Urinary bladder (tissue), 4 donors: Measurements from ENCODE around the gene DNMBP. TPM values are rescaled to one million over a fixed set of nuclear protein-coding genes. Genes with fewer than 3 reads are reported as not detected.
"Not testable (repeated sequence)": the region's sequence is repeated elsewhere in the genome, so short reads cannot be mapped to it uniquely, and the experiment has no call there.

Experiments used
- DNase-seq: peaks from one replicate; pipeline ENCODE4 v3.0.0-alpha.2; 2015; ENCODE audit errors: extremely low spot score
- H3K27ac ChIP-seq: one replicate; pipeline ENCODE4 v1.5.1; 2013; ENCODE audit warnings: low read depth, mild to moderate bottlenecking, moderate library complexity
- H3K36me3 ChIP-seq: one replicate; pipeline ENCODE4 v1.6.1; 2013; ENCODE audit warnings: mild to moderate bottlenecking, moderate library complexity; ENCODE audit not compliant: insufficient read depth
- H3K4me1 ChIP-seq: one replicate; pipeline ENCODE4 v1.6.1; 2013; ENCODE audit warnings: mild to moderate bottlenecking, moderate library complexity; ENCODE audit not compliant: insufficient read depth
- H3K4me3 ChIP-seq: one replicate; pipeline ENCODE4 v1.5.1; 2013; ENCODE audit warnings: low read depth, low read length
- WGBS: extraction: QIAGEN DNeasy Blood & Tissue Kit; methylation state at CpG from one replicate; pipeline ENCODE4 v1.1.7; 2013; 5-methylcytosine and 5-hydroxymethylcytosine counted together
- polyA plus RNA-seq: library from polyadenylated mRNA; stranded (reverse); fragments of 200-250 nt; gene quantifications from one replicate; pipeline ENCODE4 v1.2.3, GENCODE V29; 2013
- total RNA-seq: library from RNA; depleted of rRNA; stranded (reverse); fragments of >200 nt; gene quantifications from one replicate; pipeline ENCODE4 v1.2.3, GENCODE V29; 2014
- donor health status: healthy with polysubstance abuse.
- donor health status: healthy.

DNMBP gene
- total and polyA plus RNA-seq, 2 donors, result 26.2 to 31.8 TPM

GRCh38 chr10:99985637-99986036, 24.1 kb downstream of the DNMBP start:
- not testable (repeated sequence) for H3K4me1 ChIP-seq, H3K4me3 ChIP-seq, H3K27ac ChIP-seq, DNase-seq, H3K36me3 ChIP-seq
- 94% methylated on average over 5 of the region's 5 CpGs for WGBS

GRCh38 chr10:99984211-99985034, 25.3 kb downstream of the DNMBP start:
- Histone ChIP-seq H3K36me3 (no peaks in the 10 kb centered on the region), H3K27ac (no peak overlapping the region), H3K4me3 (no peak overlapping the region), H3K4me1 (no peaks in the 10 kb centered on the region)
- 31% methylated on average over 5 of the region's 5 CpGs for WGBS
- DNase-seq, result no peak

GRCh38 chr10:99983280-99983988, 26.3 kb downstream of the DNMBP start:
- 21% methylated on average over 16 of the region's 16 CpGs for WGBS
- DNase-seq, result no peak
- Histone ChIP-seq H3K4me3 (no peak overlapping the region), H3K4me1 (no peaks in the 10 kb centered on the region), H3K27ac (peak overlapping the region; percentile 80), H3K36me3 (no peaks in the 10 kb centered on the region)

- Histone ChIP-seq H3K27ac (no peak overlapping the region), H3K4me3 (no peak overlapping the region), H3K4me1 (peaks cover 2% of the 10 kb centered on the region), H3K36me3 (no peaks in the 10 kb centered on the region)
- WGBS, result 89% methylated on average over 5 of the region's 5 CpGs
- no peak for DNase-seq
These were observed 27.0 kb downstream of the DNMBP start for GRCh38 chr10:99982728-99983127.

- no peak for DNase-seq
- H3K4me1 ChIP-seq, result peaks cover 2% of the 10 kb centered on the region
- H3K36me3 ChIP-seq, result no peaks in the 10 kb centered on the region
- H3K27ac ChIP-seq, result no peak overlapping the region
- 78% methylated on average over 6 of the region's 6 CpGs for WGBS
- H3K4me3 ChIP-seq, result no peak overlapping the region
These were observed 28.1 kb downstream of the DNMBP start for GRCh38 chr10:99981581-99982199.

- 76% methylated on average over 5 of the region's 5 CpGs for WGBS
- H3K36me3 ChIP-seq, result no peaks in the 10 kb centered on the region
- H3K4me1 ChIP-seq, result peaks cover 2% of the 10 kb centered on the region
- DNase-seq, result no peak
- H3K4me3 ChIP-seq, result no peak overlapping the region
- H3K27ac ChIP-seq, result no peak overlapping the region
These were observed 30.6 kb downstream of the DNMBP start for GRCh38 chr10:99979066-99979685.

- H3K36me3 ChIP-seq, result no peaks in the 10 kb centered on the region
- no peak overlapping the region for H3K4me3 ChIP-seq
- H3K27ac ChIP-seq, result peak overlapping the region; percentile 60
- peaks cover 2% of the 10 kb centered on the region for H3K4me1 ChIP-seq
- WGBS, result 66% methylated on average over 5 of the region's 5 CpGs
- DNase-seq, result no peak
These were observed 31.8 kb downstream of the DNMBP start for GRCh38 chr10:99977916-99978315.

GRCh38 chr10:99976886-99977665, 32.7 kb downstream of the DNMBP start:
- Histone ChIP-seq H3K36me3 (no peaks in the 10 kb centered on the region), H3K4me3 (no peak overlapping the region), H3K27ac (peak overlapping the region; percentile 39), H3K4me1 (peaks cover 2% of the 10 kb centered on the region)
- 20% methylated on average over 5 of the region's 5 CpGs for whole genome bisulfite sequencing
- DNase-seq, result peak; percentile 52

GRCh38 chr10:99975942-99976809, 33.6 kb downstream of the DNMBP start:
- Histone ChIP-seq H3K4me1 (peaks cover 2% of the 10 kb centered on the region), H3K4me3 (no peak overlapping the region), H3K36me3 (no peaks in the 10 kb centered on the region), H3K27ac (peak overlapping the region; percentile 74)
- 24% methylated on average over 7 of the region's 7 CpGs for WGBS
- DNase-seq, result peak; percentile 39

GRCh38 chr10:99975106-99975829, 34.5 kb downstream of the DNMBP start:
- H3K36me3 ChIP-seq, result peaks cover 3% of the 10 kb centered on the region
- no peak overlapping the region for H3K27ac ChIP-seq
- no peak for DNase-seq
- H3K4me3 ChIP-seq, result no peak overlapping the region
- peaks cover 2% of the 10 kb centered on the region for H3K4me1 ChIP-seq
- 85% methylated on average over 8 of the region's 8 CpGs for WGBS

- no peak for DNase-seq
- H3K4me3 ChIP-seq, result no peak overlapping the region
- WGBS, result 90% methylated on average over 2 of the region's 2 CpGs
- peaks cover 2% of the 10 kb centered on the region for H3K4me1 ChIP-seq
- peaks cover 3% of the 10 kb centered on the region for H3K36me3 ChIP-seq
- no peak overlapping the region for H3K27ac ChIP-seq
These were observed 36.6 kb downstream of the DNMBP start for GRCh38 chr10:99973190-99973589.

GRCh38 chr10:99967961-99968360, 41.8 kb downstream of the DNMBP start:
- Histone ChIP-seq H3K4me3 (no peak overlapping the region), H3K36me3 (peaks cover 3% of the 10 kb centered on the region), H3K4me1 (no peaks in the 10 kb centered on the region), H3K27ac (no peak overlapping the region)
- no peak for DNase-seq
- 92% methylated on average over 7 of the region's 7 CpGs for WGBS
